Caco-2 (cell line): ENCODE data around the gene ASGR1. TPM values are rescaled to one million over a fixed set of nuclear protein-coding genes. Genes with fewer than 3 reads are reported as not detected.
"Not testable (repeated sequence)": the region's sequence is repeated elsewhere in the genome, so short reads cannot be mapped to it uniquely, and the experiment has no call there.

Source experiments
- BruUV-seq: library from RNA; stranded (reverse); fragments of 400-500 nt; replicated peaks from 2 replicates; lab custom pipeline; 2021; lab: Mats Ljungman, UMichigan
- CTCF ChIA-PET: fragments of 300-600 bp; sonication (Branson Sonifier 250); formaldehyde crosslinking; loops from one replicate; lab custom pipeline; 2022; ENCODE audit warnings: antibody characterized with exemption; lab: Charles Lee
- POLR2A ChIA-PET: fragments of 300-600 bp; sonication (Branson Sonifier 250); formaldehyde crosslinking; loops from one replicate; lab custom pipeline; 2022; ENCODE audit warnings: antibody characterized with exemption; lab: Charles Lee
- DNase-seq, 2 experiments: peaks; one replicate each; pipeline versions ENCODE4 v3.0.0 to v3.0.0-alpha.2; 2020 to 2022
- H3K27me3 ChIP-seq: replicated peaks from 2 replicates; pipeline ENCODE4 v1.6.0; 2011; ENCODE audit warnings: low read length; ENCODE audit not compliant: control insufficient read depth, insufficient read depth
- H3K36me3 ChIP-seq: 2 replicates; pipeline ENCODE4 v1.5.1; 2011; ENCODE audit warnings: low read length; ENCODE audit not compliant: control insufficient read depth, insufficient read depth
- H3K4me1 ChIP-seq: fragments of 250-450 bp; sonication (Bioruptor Pico); 2 replicates; pipeline ENCODE4 v1.5.1; 2020; ENCODE audit warnings: mild to moderate bottlenecking
- H3K4me3 ChIP-seq: 2 replicates; pipeline ENCODE4 v1.5.1; 2011; ENCODE audit warnings: low read depth, mild to moderate bottlenecking, control low read depth, low read length
- H3K9me3 ChIP-seq: fragments of 250-450 bp; sonication (Bioruptor Pico); 2 replicates; pipeline ENCODE4 v1.5.1; 2020; ENCODE audit warnings: mild to moderate bottlenecking, moderate library complexity
- H3K27ac Mint-ChIP-seq: one replicate; pipeline ENCODE4 v1.8.0; 2022; ENCODE audit warnings: mixed read lengths; ENCODE audit not compliant: unreplicated experiment
- H3K27me3 Mint-ChIP-seq: one replicate; pipeline ENCODE4 v1.8.0; 2022; ENCODE audit warnings: mixed read lengths; ENCODE audit not compliant: insufficient read depth, unreplicated experiment
- H3K36me3 Mint-ChIP-seq: one replicate; pipeline ENCODE4 v1.8.0; 2022; ENCODE audit warnings: mild to moderate bottlenecking, mixed read lengths; ENCODE audit not compliant: insufficient read depth, unreplicated experiment
- H3K4me1 Mint-ChIP-seq: one replicate; pipeline ENCODE4 v1.8.0; 2022; ENCODE audit warnings: low read depth, mixed read lengths; ENCODE audit not compliant: unreplicated experiment
- H3K4me3 Mint-ChIP-seq: one replicate; pipeline ENCODE4 v1.8.0; 2022; ENCODE audit warnings: mild to moderate bottlenecking, moderate library complexity, mixed read lengths; ENCODE audit not compliant: unreplicated experiment
- H3K9me3 Mint-ChIP-seq: one replicate; pipeline ENCODE4 v1.8.0; 2022; ENCODE audit warnings: mixed read lengths; ENCODE audit not compliant: unreplicated experiment
- intact Hi-C: fragments of 100-400 bp; cut with micrococcal nuclease; formaldehyde crosslinking; loops from one replicate; pipeline ENCODE4 v1.10.0; 2022; ENCODE audit not compliant: unreplicated experiment
- total RNA-seq: library from RNA; stranded (reverse); gene quantifications from 2 replicates; pipeline ENCODE4 v1.2.3, GENCODE V29; 2022
- TF ChIP-seq, protein P1 (sequence below), 2 experiments: fragments of 200-600 bp in 1 of 2; IDR thresholded peaks; 1 replicate in 1 of 2; 2 replicates in 1 of 2; pipeline versions ENCODE4 v1.5.1 to v1.8.0; 2011 to 2022; ENCODE audit warnings: antibody characterized with exemption in 1 of 2, control low read depth in 1 of 2, inconsistent platforms in 1 of 2, low read depth in 1 of 2, low read length in 1 of 2, mild to moderate bottlenecking in 1 of 2, moderate library complexity in 1 of 2; ENCODE audit not compliant: insufficient read depth in 1 of 2, severe bottlenecking in 1 of 2, unreplicated experiment in 1 of 2

ASGR1 gene
- total RNA-seq, 1 experiment from 2014 or later = 9.2 TPM

DNA sequence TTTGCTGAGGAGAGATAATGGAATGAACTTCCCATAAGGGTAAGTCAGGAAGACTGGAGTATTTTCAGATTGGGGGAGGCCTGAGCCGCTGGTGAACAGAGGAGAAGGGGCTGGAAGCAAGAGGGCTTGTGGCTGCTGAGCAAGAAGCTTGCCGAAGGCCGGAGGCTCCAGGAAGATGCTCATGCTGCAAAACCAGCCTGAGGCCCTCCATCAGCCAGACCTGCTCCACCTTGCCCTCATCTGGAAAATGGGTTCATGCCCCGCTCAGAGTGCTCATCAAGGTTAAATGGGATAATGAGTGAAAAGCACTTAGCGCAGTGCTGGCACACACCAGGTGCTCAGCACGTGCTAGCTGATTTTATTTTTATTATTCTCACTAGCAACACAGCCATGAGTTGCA is 5.5 kb upstream of the ASGR1 start:
- no TSS peak for BruUV-seq
- intact Hi-C loops = no loop called here
- CTCF ChIA-PET = no interaction called here
- POLR2A ChIA-PET = no interaction called here
- Histone ChIP-seq H3K36me3 (no peaks in the 10 kb centered on the region), H3K27me3 (no peaks in the 10 kb centered on the region), H3K4me1 (no peaks in the 10 kb centered on the region), H3K4me3 (no peak overlapping the region), H3K9me3 (no peaks in the 10 kb centered on the region)
- Mint-ChIP-seq H3K27ac (no peak overlapping the region), H3K9me3 (no peaks in the 10 kb centered on the region), H3K36me3 (no peaks in the 10 kb centered on the region), H3K4me1 (no peaks in the 10 kb centered on the region), H3K27me3 (no peaks in the 10 kb centered on the region), H3K4me3 (no peak overlapping the region)
- DNase-seq = no peak
- TF ChIP-seq, protein P1, sequence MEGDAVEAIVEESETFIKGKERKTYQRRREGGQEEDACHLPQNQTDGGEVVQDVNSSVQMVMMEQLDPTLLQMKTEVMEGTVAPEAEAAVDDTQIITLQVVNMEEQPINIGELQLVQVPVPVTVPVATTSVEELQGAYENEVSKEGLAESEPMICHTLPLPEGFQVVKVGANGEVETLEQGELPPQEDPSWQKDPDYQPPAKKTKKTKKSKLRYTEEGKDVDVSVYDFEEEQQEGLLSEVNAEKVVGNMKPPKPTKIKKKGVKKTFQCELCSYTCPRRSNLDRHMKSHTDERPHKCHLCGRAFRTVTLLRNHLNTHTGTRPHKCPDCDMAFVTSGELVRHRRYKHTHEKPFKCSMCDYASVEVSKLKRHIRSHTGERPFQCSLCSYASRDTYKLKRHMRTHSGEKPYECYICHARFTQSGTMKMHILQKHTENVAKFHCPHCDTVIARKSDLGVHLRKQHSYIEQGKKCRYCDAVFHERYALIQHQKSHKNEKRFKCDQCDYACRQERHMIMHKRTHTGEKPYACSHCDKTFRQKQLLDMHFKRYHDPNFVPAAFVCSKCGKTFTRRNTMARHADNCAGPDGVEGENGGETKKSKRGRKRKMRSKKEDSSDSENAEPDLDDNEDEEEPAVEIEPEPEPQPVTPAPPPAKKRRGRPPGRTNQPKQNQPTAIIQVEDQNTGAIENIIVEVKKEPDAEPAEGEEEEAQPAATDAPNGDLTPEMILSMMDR (IDR thresholded peaks at IDR 0.05; ENCODE audit: insufficient read depth in 1 of 2, low read depth in 1 of 2, low read length in 1 of 2, severe bottlenecking in 1 of 2, unreplicated experiment in 1 of 2) = no peak

DNA sequence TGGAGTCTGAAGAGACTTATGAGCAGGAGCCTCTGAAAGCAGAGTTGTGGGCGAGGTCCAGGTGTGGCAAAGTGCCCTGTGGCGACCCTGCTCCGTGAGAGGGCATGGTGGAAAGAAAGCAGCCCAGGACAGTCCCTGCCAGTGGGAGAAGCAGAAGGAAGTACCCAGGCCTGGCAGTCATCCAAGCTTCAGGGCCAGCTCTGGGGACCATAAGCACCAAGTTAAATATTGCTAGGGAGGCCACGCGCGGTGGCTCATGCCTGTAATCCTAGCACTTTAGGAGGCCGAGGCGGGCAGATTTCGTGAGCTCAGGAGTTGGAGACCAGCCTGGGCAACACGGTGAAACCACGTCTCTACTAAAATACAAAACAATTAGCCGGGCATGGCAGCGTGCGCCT is 4.9 kb upstream of the ASGR1 start:
- CTCF ChIA-PET = no interaction called here
- Histone ChIP-seq H3K36me3 (no peaks in the 10 kb centered on the region), H3K4me1 (no peaks in the 10 kb centered on the region), H3K27me3 (no peaks in the 10 kb centered on the region), H3K9me3 (no peaks in the 10 kb centered on the region), H3K4me3 (no peak overlapping the region)
- H3K27ac Mint-ChIP-seq = no peak overlapping the region
- BruUV-seq = no TSS peak
- intact Hi-C loops = no loop called here
- no peaks in the 10 kb centered on the region for H3K36me3 Mint-ChIP-seq
- H3K4me3 Mint-ChIP-seq = no peak overlapping the region
- TF ChIP-seq, protein P1 (IDR thresholded peaks at IDR 0.05; ENCODE audit: insufficient read depth in 1 of 2, low read depth in 1 of 2, low read length in 1 of 2, severe bottlenecking in 1 of 2, unreplicated experiment in 1 of 2) = no peak
- POLR2A ChIA-PET = no interaction called here
- no peaks in the 10 kb centered on the region for H3K4me1 Mint-ChIP-seq
- H3K9me3 Mint-ChIP-seq = no peaks in the 10 kb centered on the region
- H3K27me3 Mint-ChIP-seq = no peaks in the 10 kb centered on the region
- no peak for DNase-seq

DNA sequence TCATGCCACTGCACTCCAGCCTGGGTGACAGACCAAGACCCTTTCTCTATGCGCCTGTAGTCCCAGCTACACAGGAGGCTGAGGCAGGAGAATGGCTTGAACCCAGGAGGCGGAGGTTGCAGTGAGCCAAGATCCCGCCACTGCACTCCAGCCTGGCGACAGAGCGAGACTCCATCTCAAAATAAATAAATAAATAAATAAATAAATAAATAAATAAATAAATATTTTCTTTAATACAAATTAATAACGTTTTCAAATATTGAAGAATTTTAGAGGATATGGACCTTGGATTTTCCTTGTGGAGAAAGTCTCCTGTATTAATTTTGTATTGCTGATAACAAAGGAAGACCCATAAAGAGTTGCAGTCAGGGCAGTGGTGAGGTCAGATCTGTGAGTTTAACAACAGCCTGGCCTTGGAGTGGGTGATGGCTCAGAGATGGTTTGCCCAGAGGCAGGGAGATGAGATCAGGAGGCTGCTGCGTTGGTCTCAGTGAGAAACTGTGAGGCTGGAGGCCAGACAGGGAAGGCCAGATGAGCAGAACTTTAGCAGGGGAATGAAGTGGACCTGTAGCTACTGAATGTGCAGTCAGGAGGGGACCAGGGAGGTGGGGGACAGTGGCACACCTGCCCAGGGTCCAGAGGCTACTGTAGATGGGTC is 4.4 kb upstream of the ASGR1 start:
- H3K36me3 ChIP-seq = no peaks in the 10 kb centered on the region
- H3K4me3 ChIP-seq = no peak overlapping the region
- Mint-ChIP-seq H3K27me3 (no peaks in the 10 kb centered on the region), H3K4me3 (no peak overlapping the region), H3K36me3 (no peaks in the 10 kb centered on the region), H3K27ac (no peak overlapping the region), H3K4me1 (no peaks in the 10 kb centered on the region), H3K9me3 (no peaks in the 10 kb centered on the region)
- no peaks in the 10 kb centered on the region for H3K9me3 ChIP-seq
- ChIA-PET POLR2A (no interaction called here), CTCF (no interaction called here)
- TF ChIP-seq, protein P1 (IDR thresholded peaks at IDR 0.05; ENCODE audit: insufficient read depth in 1 of 2, low read depth in 1 of 2, low read length in 1 of 2, severe bottlenecking in 1 of 2, unreplicated experiment in 1 of 2) = no peak
- intact Hi-C loops = no loop called here
- no peaks in the 10 kb centered on the region for H3K27me3 ChIP-seq
- DNase-seq = no peak
- no TSS peak for BruUV-seq
- H3K4me1 ChIP-seq = no peaks in the 10 kb centered on the region

DNA sequence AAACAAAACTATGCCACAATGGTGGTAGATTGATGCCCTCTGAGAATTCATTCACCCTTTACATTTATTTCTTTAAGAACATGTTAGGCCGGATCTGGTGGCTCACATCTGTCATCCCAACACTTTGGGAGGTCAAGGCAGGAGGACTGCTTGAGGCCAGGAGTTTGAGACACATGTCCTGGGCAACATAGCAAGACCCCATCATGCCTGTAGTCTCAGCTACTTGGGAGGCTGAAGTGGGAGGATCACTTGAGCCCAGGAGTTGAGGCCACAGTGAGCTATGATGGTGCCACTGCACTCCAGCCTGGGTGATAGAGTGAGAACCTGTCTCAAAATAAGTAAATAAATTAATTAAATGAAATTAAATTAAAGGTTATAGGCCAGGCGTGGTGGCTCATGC is 2.9 kb upstream of the ASGR1 start:
- BruUV-seq = not testable (repeated sequence)

More for the DNA sequence above, 2.9 kb upstream of the ASGR1 start:
- H3K4me3 ChIP-seq, DNase-seq, H3K27ac Mint-ChIP-seq, intact Hi-C loops, H3K27me3 Mint-ChIP-seq, CTCF ChIA-PET, H3K4me3 Mint-ChIP-seq, H3K4me1 ChIP-seq, POLR2A ChIA-PET, H3K27me3 ChIP-seq, H3K9me3 ChIP-seq, H3K36me3 Mint-ChIP-seq, H3K36me3 ChIP-seq, H3K9me3 Mint-ChIP-seq, H3K4me1 Mint-ChIP-seq: not testable (repeated sequence)
